OCI-LY1 (cell line): Measurements from ENCODE around the gene CRYBG1.
A peak's percentile ranks its signal among the peaks of the same experiment; 100 is the strongest.

Experiments used
- H2AFZ ChIP-seq: fragments of 200-600 bp; sonication (generic), shearing (Covaris generic); 2 replicates; pipeline ENCODE4 v1.6.0; 2014; ENCODE audit warnings: antibody characterized with exemption, mild to moderate bottlenecking, low read length
- H3F3A ChIP-seq: fragments of 200-600 bp; sonication (generic), shearing (Covaris generic); 2 replicates; pipeline ENCODE4 v1.6.0; 2014; ENCODE audit warnings: mild to moderate bottlenecking, antibody characterized with exemption, low read length, moderate library complexity; ENCODE audit not compliant: insufficient read depth
- H3K27ac ChIP-seq: fragments of 200-600 bp; sonication (generic); 2 replicates; pipeline ENCODE4 v1.5.1; 2014; ENCODE audit warnings: low read length, mixed run types, mild to moderate bottlenecking, low read depth; ENCODE audit not compliant: poor library complexity, severe bottlenecking
- H3K27me3 ChIP-seq: fragments of 200-600 bp; sonication (generic); 2 replicates; pipeline ENCODE4 v1.6.0; 2014; ENCODE audit warnings: antibody characterized with exemption, mild to moderate bottlenecking, low read length, moderate library complexity; ENCODE audit not compliant: insufficient read depth
- H3K36me3 ChIP-seq: fragments of 200-600 bp; sonication (generic); 2 replicates; pipeline ENCODE4 v1.6.1; 2014; ENCODE audit warnings: mild to moderate bottlenecking, antibody characterized with exemption, low read length, moderate library complexity, mixed read lengths; ENCODE audit not compliant: insufficient read depth
- H3K4me1 ChIP-seq: fragments of 200-600 bp; sonication (generic); 2 replicates; pipeline ENCODE4 v1.5.1; 2014; ENCODE audit warnings: mild to moderate bottlenecking, low read length, moderate library complexity; ENCODE audit not compliant: insufficient read depth, severe bottlenecking
- H3K4me2 ChIP-seq: fragments of 200-600 bp; sonication (generic), shearing (Covaris generic); 2 replicates; pipeline ENCODE4 v1.6.1; 2014; ENCODE audit warnings: low read length
- H3K4me3 ChIP-seq: fragments of 200-600 bp; sonication (generic); 2 replicates; pipeline ENCODE4 v1.5.1; 2014; ENCODE audit warnings: low read length, low read depth, mild to moderate bottlenecking, mixed read lengths; ENCODE audit not compliant: poor library complexity, severe bottlenecking
- H3K79me2 ChIP-seq: fragments of 200-600 bp; shearing (Covaris generic); 2 replicates; pipeline ENCODE4 v1.6.1; 2016; ENCODE audit warnings: mixed run types, low read length, mixed read lengths; ENCODE audit not compliant: insufficient read depth
- H3K9ac ChIP-seq: fragments of 200-600 bp; sonication (generic), shearing (Covaris generic); 2 replicates; pipeline ENCODE4 v1.6.1; 2014; ENCODE audit warnings: mild to moderate bottlenecking, low read length, mixed read lengths
- H3K9me2 ChIP-seq: fragments of 200-600 bp; sonication (generic), shearing (Covaris generic); 2 replicates; pipeline ENCODE4 v1.6.1; 2014; ENCODE audit warnings: low read depth, mild to moderate bottlenecking, low read length, mixed read lengths
- H3K9me3 ChIP-seq: fragments of 200-600 bp; shearing (Covaris generic); 2 replicates; pipeline ENCODE4 v1.6.1; 2014; ENCODE audit warnings: low read length, mixed read lengths
- H4K20me1 ChIP-seq: fragments of 200-600 bp; sonication (generic), shearing (Covaris generic); 2 replicates; pipeline ENCODE4 v1.6.0; 2016; ENCODE audit warnings: mild to moderate bottlenecking, low read length; ENCODE audit not compliant: insufficient read depth
- CTCF ChIP-seq: fragments of 200-600 bp; sonication (generic), shearing (Covaris generic); IDR thresholded peaks from 2 replicates; pipeline ENCODE4 v1.5.1; 2017; ENCODE audit warnings: mild to moderate bottlenecking, antibody characterized with exemption, low read length, moderate library complexity, mixed read lengths
- EZH2 ChIP-seq: fragments of 200-600 bp; sonication (generic), shearing (Covaris generic); IDR thresholded peaks from 2 replicates; pipeline ENCODE4 v1.8.0; 2017; ENCODE audit warnings: borderline replicate concordance, mixed run types, mild to moderate bottlenecking, antibody characterized with exemption, low read length, moderate library complexity, mixed read lengths

CRYBG1 gene

DNA sequence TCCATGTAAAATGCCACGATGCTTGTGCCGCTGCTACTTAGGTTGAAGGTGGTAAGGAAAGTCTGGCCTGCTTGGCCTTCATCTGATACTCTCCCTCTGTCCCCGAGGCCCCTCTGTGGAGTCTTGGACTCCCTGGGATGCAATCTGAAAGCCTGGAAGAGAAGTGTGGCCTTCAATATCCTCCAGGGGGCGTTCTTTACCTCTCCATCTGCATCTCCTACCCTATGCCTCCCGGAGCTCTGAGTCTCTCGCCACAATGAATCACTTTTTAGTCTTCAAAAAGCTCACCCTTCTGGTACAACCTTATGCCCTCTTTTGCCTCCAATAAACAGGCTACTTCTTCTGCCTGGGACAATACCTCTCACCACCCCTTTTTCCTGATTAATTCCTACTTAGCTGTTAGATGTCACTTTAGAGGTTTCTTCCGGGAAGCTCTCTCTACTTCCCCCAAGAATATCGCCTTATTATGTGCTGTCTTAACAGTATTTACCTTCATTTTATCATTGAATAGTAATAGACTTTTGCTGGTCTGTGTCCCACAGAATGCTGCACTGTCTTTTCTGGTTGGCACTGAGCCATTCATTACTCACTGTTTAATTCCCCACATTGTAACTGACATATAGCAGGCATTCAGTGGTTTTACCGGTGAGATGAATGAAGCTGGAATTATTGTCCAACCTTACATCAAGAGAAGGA lies 21.0 kb upstream of the CRYBG1 start:
- no peak overlapping the region for H3K4me2 ChIP-seq
- peak; percentile 78 for TF ChIP-seq CTCF
- TF ChIP-seq EZH2: no peak
- H3K36me3 ChIP-seq: no peaks in the 10 kb centered on the region
- H3K4me1 ChIP-seq: no peaks in the 10 kb centered on the region
- no peaks in the 10 kb centered on the region for H3K9me2 ChIP-seq
- no peaks in the 10 kb centered on the region for H3F3A ChIP-seq
- no peak overlapping the region for H3K4me3 ChIP-seq
- H3K9me3 ChIP-seq: no peaks in the 10 kb centered on the region
- H3K27ac ChIP-seq: no peak overlapping the region
- H3K9ac ChIP-seq: no peak overlapping the region
- no peak overlapping the region for H2AFZ ChIP-seq
- H3K27me3 ChIP-seq: no peaks in the 10 kb centered on the region
- H3K79me2 ChIP-seq: no peaks in the 10 kb centered on the region
- no peaks in the 10 kb centered on the region for H4K20me1 ChIP-seq

DNA sequence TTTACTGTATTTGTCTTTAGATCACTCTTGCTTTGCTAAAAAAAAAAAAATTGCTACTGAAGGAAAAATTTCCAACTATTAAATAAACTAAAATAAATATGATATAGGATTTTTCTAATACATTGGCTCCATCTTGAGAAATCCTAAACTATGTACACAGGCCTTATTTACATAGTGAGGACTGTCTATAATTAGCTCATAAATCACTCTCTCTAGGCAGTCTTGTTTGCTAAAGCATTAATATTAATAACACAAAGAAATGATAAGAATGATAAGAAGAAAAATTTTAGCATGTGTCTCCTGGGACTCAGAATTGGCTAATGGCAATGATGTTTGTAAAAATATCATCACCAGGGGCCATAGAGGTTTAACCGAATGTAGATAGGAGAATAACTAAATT lies 13.3 kb upstream of the CRYBG1 start:
- H3K9ac ChIP-seq: no peak overlapping the region
- H3K27me3 ChIP-seq: no peaks in the 10 kb centered on the region
- no peaks in the 10 kb centered on the region for H3K9me3 ChIP-seq
- no peaks in the 10 kb centered on the region for H3K79me2 ChIP-seq
- no peak overlapping the region for H3K4me2 ChIP-seq
- no peaks in the 10 kb centered on the region for H3K9me2 ChIP-seq
- H3K36me3 ChIP-seq: no peaks in the 10 kb centered on the region
- no peaks in the 10 kb centered on the region for H4K20me1 ChIP-seq
- H3K27ac ChIP-seq: no peak overlapping the region
- H3K4me3 ChIP-seq: no peak overlapping the region
- H3F3A ChIP-seq: no peaks in the 10 kb centered on the region
- TF ChIP-seq EZH2: no peak
- TF ChIP-seq CTCF: no peak
- no peak overlapping the region for H2AFZ ChIP-seq
- H3K4me1 ChIP-seq: no peaks in the 10 kb centered on the region

GRCh38 chr6:106356378-106356777 lies 4.1 kb upstream of the CRYBG1 start:
- H3K27ac ChIP-seq: no peak overlapping the region
- no peak overlapping the region for H2AFZ ChIP-seq
- no peaks in the 10 kb centered on the region for H3K9me3 ChIP-seq
- H3F3A ChIP-seq: no peaks in the 10 kb centered on the region
- no peaks in the 10 kb centered on the region for H3K27me3 ChIP-seq
- no peak overlapping the region for H3K4me2 ChIP-seq
- no peaks in the 10 kb centered on the region for H3K9me2 ChIP-seq
- H3K79me2 ChIP-seq: no peaks in the 10 kb centered on the region
- H3K9ac ChIP-seq: no peak overlapping the region
- TF ChIP-seq EZH2 (no peak), CTCF (no peak)
- H3K4me3 ChIP-seq: no peak overlapping the region
- H3K36me3 ChIP-seq: no peaks in the 10 kb centered on the region; the same call in 1 of the 2 replicates
- H4K20me1 ChIP-seq: no peaks in the 10 kb centered on the region
- H3K4me1 ChIP-seq: peaks cover 18% of the 10 kb centered on the region
